NCI-H1417 treated with DMSO at 0.1 percent for 48 hours (cell line): ENCODE measurements around the gene ZCCHC8.
A peak's percentile ranks its signal among the peaks of the same experiment; 100 is the strongest.
"Not testable (repeated sequence)": the region's sequence is repeated elsewhere in the genome, so short reads cannot be mapped to it uniquely, and the experiment has no call there.

Experiments used
- DNase-seq: peaks from one replicate; lab custom pipeline; 2025; lab: John Stamatoyannopoulos, UW

Gene ZCCHC8

GRCh38 chr12:122508163-122508562 lies 7.4 kb upstream of the ZCCHC8 start:
- no peak for DNase-seq

- no peak for DNase-seq
Measured at GRCh38 chr12:122506393-122506938, 5.7 kb upstream of the ZCCHC8 start.

GRCh38 chr12:122505419-122506051 lies 4.8 kb upstream of the ZCCHC8 start:
- DNase-seq = no peak

- DNase-seq = no peak
Measured at GRCh38 chr12:122503783-122504590, 3.3 kb upstream of the ZCCHC8 start.

GRCh38 chr12:122503147-122503751 lies 2.5 kb upstream of the ZCCHC8 start:
- DNase-seq = no peak

- no peak for DNase-seq
Measured at GRCh38 chr12:122501489-122501989, 807 bp upstream of the ZCCHC8 start.

- DNase-seq = peak; percentile 37
Measured at GRCh38 chr12:122499991-122500684, 594 bp downstream of the ZCCHC8 start.

- DNase-seq = no peak
Measured at GRCh38 chr12:122495258-122495657, 5.5 kb downstream of the ZCCHC8 start.

GRCh38 chr12:122493222-122493621 lies 7.5 kb downstream of the ZCCHC8 start:
- DNase-seq = not testable (repeated sequence)

GRCh38 chr12:122491991-122492390 lies 8.7 kb downstream of the ZCCHC8 start:
- DNase-seq = no peak

GRCh38 chr12:122489038-122489437 lies 11.7 kb downstream of the ZCCHC8 start:
- DNase-seq = no peak

- not testable (repeated sequence) for DNase-seq
Measured at GRCh38 chr12:122487807-122488206, 12.9 kb downstream of the ZCCHC8 start.

GRCh38 chr12:122486805-122487426 lies 13.8 kb downstream of the ZCCHC8 start:
- no peak for DNase-seq

- DNase-seq = not testable (repeated sequence)
Measured at GRCh38 chr12:122486360-122486759, 14.4 kb downstream of the ZCCHC8 start.

- DNase-seq = not testable (repeated sequence)
Measured at GRCh38 chr12:122484385-122484784, 16.3 kb downstream of the ZCCHC8 start.

GRCh38 chr12:122483969-122484368 lies 16.8 kb downstream of the ZCCHC8 start:
- DNase-seq = no peak

GRCh38 chr12:122481861-122482260 lies 18.9 kb downstream of the ZCCHC8 start:
- no peak for DNase-seq

- no peak for DNase-seq
Measured at GRCh38 chr12:122480753-122481152, 20.0 kb downstream of the ZCCHC8 start.

GRCh38 chr12:122474324-122474716 lies 26.4 kb downstream of the ZCCHC8 start:
- DNase-seq = no peak

GRCh38 chr12:122473543-122474323 lies 27.0 kb downstream of the ZCCHC8 start:
- no peak for DNase-seq
